IPS DF 4.7 (cell line): ENCODE results near the gene LRRC43.
"Not testable (repeated sequence)": the region's sequence is repeated elsewhere in the genome, so short reads cannot be mapped to it uniquely, and the experiment has no call there.

Experiments used
- DNase-seq: peaks from one replicate; pipeline ENCODE4 v3.0.0-alpha.2; 2013; ENCODE audit warnings: low spot score; ENCODE audit errors: extremely low read depth

Gene LRRC43

DNA sequence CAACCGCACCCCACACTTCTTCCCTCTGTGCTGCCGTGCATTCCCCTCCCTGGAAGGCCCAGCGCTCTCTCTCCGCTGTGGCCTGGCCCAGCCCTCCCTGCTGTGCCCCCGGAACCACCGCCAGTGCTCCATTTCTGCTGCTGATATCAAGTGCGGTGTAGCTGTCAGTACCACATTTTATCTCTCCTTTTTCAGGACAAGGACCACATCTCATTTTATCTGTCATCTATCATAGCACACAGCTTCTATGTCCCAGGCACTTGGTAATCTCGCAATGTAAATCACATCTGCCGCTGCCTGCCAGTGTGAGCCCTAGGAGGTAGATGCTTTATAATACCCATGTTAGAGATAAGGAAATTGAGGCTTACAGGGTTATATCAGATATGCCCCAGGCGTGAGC is 27.2 kb upstream of the LRRC43 start:
- no peak for DNase-seq

DNA sequence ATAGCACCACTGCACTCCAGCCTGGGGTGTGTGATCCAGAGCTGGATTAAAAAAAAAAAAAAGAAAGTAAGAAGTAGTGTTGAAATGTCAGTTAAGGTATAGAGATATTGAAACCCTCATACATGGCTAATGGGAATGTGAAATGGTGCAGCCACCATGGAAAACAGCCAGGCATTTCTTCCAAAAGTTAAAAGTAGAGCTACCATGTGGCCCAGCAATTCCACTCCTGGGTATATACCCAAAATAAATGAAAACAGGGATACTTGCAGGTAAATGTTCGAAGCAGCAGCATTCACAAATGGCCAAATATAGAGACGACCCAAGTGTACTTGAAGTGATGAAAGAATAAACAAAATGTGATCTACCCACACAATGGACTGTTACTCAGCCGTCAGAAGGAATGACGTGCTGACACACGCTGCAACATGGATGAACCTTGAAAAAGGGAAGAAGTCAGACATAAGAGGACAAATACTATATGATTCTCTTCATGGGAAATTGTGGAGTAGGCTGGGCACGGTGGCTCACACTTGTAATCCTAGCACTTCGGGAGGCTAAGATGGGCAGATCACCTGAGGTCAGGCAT is 24.1 kb upstream of the LRRC43 start:
- DNase-seq = no peak

GRCh38 chr12:122159882-122160281 is 23.0 kb upstream of the LRRC43 start:
- no peak for DNase-seq

DNA sequence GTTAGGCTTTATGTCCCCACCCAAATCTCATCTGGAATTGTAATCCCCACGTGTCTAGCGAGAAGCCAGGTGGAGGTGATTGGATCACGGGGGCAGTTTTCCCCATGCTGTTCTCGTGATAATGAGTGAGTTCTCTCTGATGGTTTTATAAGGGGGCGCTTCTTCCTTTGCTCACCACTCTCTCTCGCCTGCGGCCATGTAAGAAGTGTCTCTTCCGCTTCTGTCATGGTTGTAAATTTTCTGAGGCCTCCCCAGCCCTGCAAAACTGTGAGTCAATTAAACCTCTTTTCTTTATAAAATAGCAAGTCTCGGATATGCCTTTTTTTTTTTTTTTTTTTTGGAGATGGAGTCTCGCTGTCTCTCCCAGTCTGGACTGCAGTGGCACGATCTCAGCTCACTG is 22.2 kb upstream of the LRRC43 start:
- no peak for DNase-seq

- no peak for DNase-seq
Observed at GRCh38 chr12:122161682-122162081, 21.2 kb upstream of the LRRC43 start.

DNA sequence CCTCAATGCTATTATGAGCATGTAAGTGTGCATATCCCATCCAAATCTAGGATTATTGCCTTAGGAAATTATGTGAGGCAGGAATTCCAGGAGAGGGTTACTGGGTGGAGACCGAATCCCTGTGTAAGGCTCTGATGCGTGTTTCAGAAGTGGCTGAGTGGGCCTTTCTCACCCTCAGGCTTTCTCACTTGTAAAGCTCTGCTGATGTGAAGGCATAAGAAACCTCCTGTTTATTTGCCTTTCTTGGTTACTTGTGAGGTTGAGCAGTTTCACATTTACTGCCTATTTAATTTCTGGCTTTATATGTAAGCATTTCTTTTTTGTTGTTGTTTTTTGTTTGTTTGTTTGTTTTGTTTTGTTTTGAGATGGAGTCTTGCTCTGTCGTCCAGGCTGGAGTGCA is 19.9 kb upstream of the LRRC43 start:
- DNase-seq = no peak

- no peak for DNase-seq
Observed at GRCh38 chr12:122166422-122167349, 16.2 kb upstream of the LRRC43 start.

DNA sequence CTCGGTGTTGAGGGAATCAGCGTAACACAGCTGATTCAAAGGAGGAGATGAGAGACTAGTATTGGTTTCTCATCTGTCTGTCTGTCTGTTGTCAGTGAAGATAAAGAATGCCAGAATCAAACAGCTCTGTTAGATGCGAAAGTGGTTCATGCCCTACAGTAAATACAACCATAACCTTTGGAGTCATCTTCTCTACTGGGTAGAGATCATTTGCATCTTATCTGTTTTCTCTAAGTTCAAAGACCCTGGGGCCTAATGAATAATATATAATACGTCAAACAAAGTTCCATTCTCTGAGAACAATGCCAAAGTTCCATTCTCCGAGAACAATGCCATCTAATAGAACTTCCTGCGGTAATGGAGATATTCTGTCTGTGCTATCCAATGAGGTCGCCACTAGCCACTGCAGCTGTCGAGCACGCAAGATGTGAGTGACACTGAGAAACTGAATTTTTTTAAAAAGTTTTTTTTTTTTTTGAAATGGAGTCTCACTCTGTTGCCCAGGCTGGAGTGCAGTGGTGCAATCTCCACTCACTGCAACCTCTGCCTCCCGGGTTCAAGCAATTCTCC is 15.5 kb upstream of the LRRC43 start:
- DNase-seq = no peak

DNA sequence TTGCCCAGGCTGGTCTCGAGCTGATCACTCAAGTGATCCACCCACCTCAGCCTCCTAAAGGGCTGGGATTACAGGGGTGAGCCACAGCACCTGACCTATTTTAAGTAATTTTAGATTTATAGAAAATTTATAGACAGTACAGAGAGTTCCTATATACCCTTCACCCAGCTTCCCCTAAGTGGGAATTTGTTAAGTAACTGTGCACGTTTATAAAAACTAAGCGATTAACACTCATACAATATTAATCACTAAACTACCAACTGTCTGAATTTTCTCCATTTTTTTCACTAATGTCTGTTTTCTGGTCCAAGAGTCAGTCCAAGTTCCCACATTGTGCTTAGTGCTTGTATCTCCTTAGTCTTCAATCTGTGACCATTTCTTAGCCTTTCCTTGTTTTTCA is 14.4 kb upstream of the LRRC43 start:
- DNase-seq = no peak

GRCh38 chr12:122171399-122171798 is 11.5 kb upstream of the LRRC43 start:
- DNase-seq = no peak

DNA sequence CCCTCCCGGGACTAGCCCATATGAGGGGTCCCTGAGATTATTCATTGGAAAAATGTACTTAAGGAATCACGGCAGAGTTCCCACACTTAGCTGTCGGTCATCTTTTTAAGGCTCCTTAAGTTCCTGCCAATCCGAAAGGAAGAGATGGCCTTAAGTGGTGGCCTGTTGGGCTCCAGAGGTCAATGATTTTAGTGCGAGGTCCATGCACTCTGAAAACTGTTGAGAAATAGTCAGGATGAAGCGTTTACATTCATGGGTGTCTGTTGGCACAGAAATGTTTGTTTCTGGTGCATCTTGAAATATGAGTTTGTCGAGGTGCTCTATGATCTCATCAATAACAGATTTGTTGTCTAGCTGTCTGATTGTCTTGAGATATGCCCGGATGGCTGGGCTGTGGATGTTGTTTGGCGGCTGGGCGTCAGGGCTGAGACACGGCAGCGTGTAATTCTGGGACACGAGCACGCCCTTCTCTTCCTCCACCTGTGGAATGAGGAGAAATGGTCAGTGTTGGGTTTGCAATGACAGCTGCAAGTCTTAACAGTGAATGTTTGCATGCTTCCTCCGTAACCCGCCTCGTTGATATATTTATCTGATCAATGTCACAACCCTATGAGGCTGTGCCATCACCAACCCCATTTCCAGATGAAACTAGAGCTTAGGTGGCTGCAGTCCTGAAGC is 10.5 kb upstream of the LRRC43 start:
- DNase-seq = no peak

DNA sequence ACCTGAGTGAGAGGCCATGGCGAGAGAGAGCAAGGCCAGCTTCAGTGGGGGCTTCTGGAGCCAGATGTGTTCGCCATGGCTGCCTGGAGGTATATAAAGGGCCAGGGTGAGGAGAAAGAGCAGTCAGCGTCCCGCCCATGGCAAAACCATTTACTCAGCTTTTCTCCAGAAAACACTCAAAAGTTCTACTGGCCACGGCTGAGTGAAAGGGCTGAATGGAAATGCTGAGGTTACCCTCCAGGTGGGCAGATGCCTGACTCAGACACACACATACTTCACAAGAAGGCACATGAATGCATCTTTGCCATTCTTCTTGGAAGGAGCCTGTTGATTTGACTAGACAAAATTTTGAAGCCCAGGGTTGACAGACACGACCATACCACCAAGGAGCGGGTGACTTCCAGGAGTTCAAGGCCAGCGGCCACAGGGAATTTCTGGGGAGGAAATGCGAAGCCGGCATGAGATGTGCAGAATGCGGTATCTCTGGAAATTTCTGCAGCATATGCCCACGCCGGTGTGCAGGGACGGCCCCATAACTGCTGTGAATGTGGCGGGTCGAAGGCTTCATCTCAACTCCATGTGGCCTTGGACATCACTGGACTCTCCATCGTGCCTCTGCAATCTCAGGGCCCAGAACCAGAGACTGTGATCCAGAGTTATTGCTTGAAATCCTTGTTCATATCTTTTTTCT is 8.6 kb upstream of the LRRC43 start, which contains the start of gene IL31:
TSS of gene IL31 (minus strand) at position 67 of the 691 bp plus-strand sequence. CDS start at position 18, 49 bp downstream.
- no peak for DNase-seq

DNA sequence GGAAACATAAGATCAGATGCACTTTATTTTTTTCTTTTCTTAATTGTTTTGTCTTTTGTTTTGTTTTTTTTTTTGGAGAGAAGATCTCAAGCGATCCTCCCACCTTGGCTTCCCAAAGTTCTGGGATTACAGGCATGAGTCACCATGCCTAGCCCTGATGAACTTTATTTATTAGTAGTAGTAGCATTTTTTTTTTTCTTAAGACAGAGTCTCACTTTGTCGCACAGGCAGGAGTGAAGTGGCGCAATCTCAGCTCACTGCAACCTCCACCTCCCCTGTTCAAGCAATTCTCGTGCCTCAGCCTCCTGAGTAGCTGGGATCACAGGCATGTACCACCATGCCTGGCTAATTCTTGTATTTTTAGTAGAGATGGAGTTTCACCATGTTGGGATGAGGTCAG is 6.5 kb upstream of the LRRC43 start:
- DNase-seq = not testable (repeated sequence)

GRCh38 chr12:122183588-122183940 is 641 bp downstream of the LRRC43 start:
- DNase-seq = no peak

DNA sequence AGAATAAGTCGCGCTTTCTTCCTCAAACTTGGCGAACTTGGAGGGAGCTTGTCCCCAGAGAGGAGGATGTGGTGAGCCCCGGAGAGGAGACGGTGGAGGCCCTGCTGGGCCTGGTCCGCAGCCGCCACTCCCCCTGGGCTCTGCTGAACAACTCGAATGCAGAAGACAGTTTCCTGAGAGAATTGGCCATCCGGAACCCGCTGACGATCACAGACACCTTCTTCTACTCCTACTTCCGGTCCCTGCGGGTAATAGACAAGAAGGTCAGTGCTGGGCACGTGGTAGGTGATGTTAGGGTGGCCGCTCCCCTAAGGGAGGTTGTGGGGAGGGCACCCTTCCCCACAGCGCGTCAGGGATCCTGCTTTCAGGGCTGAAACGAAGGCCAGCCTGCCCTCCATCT is 1.6 kb downstream of the LRRC43 start:
- no peak for DNase-seq

GRCh38 chr12:122185079-122185478 is 2.2 kb downstream of the LRRC43 start:
- DNase-seq = no peak

DNA sequence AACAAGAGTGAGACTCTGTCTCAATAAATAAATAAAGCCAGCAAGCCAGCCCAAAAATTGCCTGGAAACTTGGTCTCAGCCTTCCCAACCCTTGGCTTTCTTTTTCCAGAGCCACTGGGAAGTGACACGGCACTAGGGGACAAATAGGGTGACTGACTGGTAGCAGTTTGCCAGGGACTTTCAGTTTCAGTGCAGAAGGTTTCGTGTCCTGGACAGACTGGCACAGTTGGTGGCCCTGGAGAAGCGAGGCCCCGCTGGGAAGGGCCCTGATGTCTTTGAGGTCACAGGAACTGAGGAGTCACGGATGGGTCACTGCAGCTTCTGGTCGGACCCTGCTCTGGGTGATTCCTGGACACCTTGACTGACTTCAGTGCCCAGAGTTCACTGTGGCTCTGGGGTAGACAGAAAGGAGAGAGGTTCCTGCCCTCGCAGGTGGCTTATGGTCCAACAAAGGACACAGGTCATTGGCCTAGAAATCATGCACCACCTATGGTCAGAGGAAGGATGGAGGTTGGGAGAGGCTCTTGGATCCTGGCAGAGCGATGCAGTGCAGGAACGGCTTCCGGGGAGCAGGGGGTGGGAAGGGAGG is 2.7 kb downstream of the LRRC43 start:
- no peak for DNase-seq

DNA sequence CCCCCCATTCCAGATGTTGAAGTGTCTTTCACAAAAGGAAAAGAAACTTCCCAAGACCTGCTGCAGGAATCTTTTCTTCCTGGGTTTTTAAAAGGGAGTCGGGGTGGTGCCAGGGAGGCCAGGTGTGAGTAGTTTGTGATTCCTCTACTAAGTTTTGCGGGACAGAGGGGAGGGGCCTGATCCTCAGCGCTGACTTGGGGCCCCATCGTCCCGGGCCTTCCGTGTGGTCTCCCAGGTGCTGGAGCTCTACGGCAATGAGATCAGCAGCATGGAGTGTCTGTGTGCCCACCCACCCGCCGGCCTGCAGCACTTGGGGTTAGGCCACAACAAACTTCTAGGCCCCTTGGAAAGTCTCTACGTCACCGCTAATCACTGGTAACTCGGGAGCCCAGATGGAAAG is 4.5 kb downstream of the LRRC43 start:
- no peak for DNase-seq

DNA sequence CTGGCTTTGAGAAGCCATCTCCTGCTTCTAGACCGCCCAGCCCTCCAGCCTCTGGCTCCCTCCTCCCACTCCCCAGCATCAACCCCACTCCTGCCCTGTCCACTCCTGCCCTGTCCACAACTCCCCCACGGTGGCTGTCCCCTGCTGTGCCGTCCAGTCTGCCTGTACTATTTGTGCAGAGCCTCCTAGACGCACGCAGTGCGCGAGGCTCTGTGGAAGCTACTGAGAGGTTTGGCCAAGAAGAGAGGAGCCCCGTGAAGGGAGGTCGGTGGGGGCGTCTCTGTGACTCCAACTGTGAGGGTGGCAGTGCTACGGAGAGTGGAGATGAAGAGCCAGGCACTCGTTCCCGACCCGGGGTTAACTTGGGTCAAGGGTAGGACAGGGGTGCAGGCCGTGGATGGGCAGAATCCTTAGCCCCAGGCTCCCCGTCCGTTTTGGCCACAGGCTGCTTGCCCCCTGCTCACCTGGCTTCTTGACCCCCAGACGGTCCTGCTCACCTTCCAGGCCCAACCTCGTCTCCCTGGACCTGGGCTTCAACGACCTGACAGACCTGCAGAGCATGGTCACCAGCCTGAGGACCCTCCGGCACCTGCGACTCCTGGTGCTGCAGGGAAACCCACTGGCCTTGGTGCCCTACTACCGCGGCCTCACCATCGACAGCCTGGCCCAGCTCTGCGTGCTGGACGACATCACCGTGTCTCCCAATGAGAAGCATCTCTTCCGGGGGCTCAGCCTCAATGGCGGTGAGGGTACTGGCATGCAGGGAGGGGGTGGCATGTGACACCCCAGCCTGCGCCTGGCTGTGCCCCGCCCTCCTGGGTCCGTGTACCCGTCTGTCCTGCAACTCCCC is 6.9 kb downstream of the LRRC43 start:
- no peak for DNase-seq
